Ishikawa (cell line): ENCODE data around the gene ERBB4.

ENCODE experiments used
- CREB1 ChIP-seq: IDR thresholded peaks from 2 replicates; pipeline ENCODE4 v1.6.1; 2012; ENCODE audit warnings: low read depth
- EP300 ChIP-seq: IDR thresholded peaks from 2 replicates; pipeline ENCODE4 v1.6.1; 2012; ENCODE audit warnings: borderline replicate concordance
- NFIC ChIP-seq: IDR thresholded peaks from 2 replicates; pipeline ENCODE4 v1.6.1; 2012
- RAD21 ChIP-seq: IDR thresholded peaks from 2 replicates; pipeline ENCODE4 v1.6.1; 2012; ENCODE audit warnings: low read depth
- REST ChIP-seq: IDR thresholded peaks from 2 replicates; pipeline ENCODE4 v1.6.1; 2012; ENCODE audit warnings: low read depth, mild to moderate bottlenecking
- TAF1 ChIP-seq: IDR thresholded peaks from 2 replicates; pipeline ENCODE4 v1.6.1; 2012; ENCODE audit warnings: low read depth, mild to moderate bottlenecking
- TEAD4 ChIP-seq: IDR thresholded peaks from 2 replicates; pipeline ENCODE4 v1.6.1; 2012
- YY1 ChIP-seq: IDR thresholded peaks from 2 replicates; pipeline ENCODE4 v1.6.1; 2012; ENCODE audit warnings: low read depth
- TF ChIP-seq, protein P1 (sequence below): IDR thresholded peaks from 2 replicates; pipeline ENCODE4 v1.6.1; 2012
- TF ChIP-seq, protein P2 (sequence below): IDR thresholded peaks from 2 replicates; pipeline ENCODE4 v1.6.1; 2012

- TF ChIP-seq EP300, result no peak
- TF ChIP-seq, protein P1, sequence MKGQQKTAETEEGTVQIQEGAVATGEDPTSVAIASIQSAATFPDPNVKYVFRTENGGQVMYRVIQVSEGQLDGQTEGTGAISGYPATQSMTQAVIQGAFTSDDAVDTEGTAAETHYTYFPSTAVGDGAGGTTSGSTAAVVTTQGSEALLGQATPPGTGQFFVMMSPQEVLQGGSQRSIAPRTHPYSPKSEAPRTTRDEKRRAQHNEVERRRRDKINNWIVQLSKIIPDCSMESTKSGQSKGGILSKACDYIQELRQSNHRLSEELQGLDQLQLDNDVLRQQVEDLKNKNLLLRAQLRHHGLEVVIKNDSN, result no peak
- TF ChIP-seq RAD21, result no peak
- TF ChIP-seq NFIC, result no peak
- TF ChIP-seq TAF1, result no peak
- TF ChIP-seq REST, result no peak
- no peak for TF ChIP-seq CREB1
- TF ChIP-seq TEAD4, result no peak
- no peak for TF ChIP-seq YY1
- TF ChIP-seq, protein P2, sequence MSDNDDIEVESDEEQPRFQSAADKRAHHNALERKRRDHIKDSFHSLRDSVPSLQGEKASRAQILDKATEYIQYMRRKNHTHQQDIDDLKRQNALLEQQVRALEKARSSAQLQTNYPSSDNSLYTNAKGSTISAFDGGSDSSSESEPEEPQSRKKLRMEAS, result no peak
Observed at GRCh38 chr2:212173756-212174510, 364.7 kb downstream of the ERBB4 start.
